ENCODE measurements around the gene SURF1. TPM values are rescaled to one million over a fixed set of nuclear protein-coding genes. Genes with fewer than 3 reads are reported as not detected.
A peak's percentile ranks its signal among the peaks of the same experiment; 100 is the strongest.
"Not testable (repeated sequence)": the region's sequence is repeated elsewhere in the genome, so short reads cannot be mapped to it uniquely, and the experiment has no call there.

Gene SURF1
- total RNA-seq, 1 experiment from 2014 or later: 57.7 TPM

GRCh38 chr9:133379153-133380086 lies 23.1 kb upstream of the SURF1 start:
- Histone ChIP-seq H3K36me3 (ENCODE audit: low read depth) (no peaks in the 10 kb centered on the region), H3K9me2 (ENCODE audit: insufficient read depth) (no peaks in the 10 kb centered on the region), H4K20me1 (ENCODE audit: insufficient read depth) (peaks cover 6% of the 10 kb centered on the region), H3F3A (ENCODE audit: insufficient read depth, low read depth) (peaks cover 13% of the 10 kb centered on the region), H3K27ac (no peak overlapping the region), H2AFZ (no peak overlapping the region), H3K27me3 (ENCODE audit: insufficient read depth, low read depth) (no peaks in the 10 kb centered on the region), H3K4me1 (replicated peaks; ENCODE audit: insufficient read depth) (peaks cover 30% of the 10 kb centered on the region), H3K79me2 (ENCODE audit: low read depth) (peaks cover 11% of the 10 kb centered on the region), H3K4me3 (no peak overlapping the region), H3K9me3 (ENCODE audit: insufficient read depth, low read depth) (no peaks in the 10 kb centered on the region), H3K4me2 (no peak overlapping the region)
- no peak for TF ChIP-seq CTCF (conservative IDR thresholded peaks at IDR 0.05)
- TF ChIP-seq EZH2 (IDR thresholded peaks at IDR 0.05; ENCODE audit: low read depth): no peak
- BruUV-seq (replicated peaks): no TSS peak
- ChIA-PET POLR2A (ENCODE audit: unreplicated experiment) (no interaction called here), CTCF (no interaction called here)
- no peak for DNase-seq
- intact Hi-C loops (cut with micrococcal nuclease; ENCODE audit: unreplicated experiment): no loop called here

GRCh38 chr9:133378408-133378962 lies 22.2 kb upstream of the SURF1 start:
- peaks cover 14% of the 10 kb centered on the region for H4K20me1 ChIP-seq (ENCODE audit: insufficient read depth)
- peaks cover 36% of the 10 kb centered on the region for H3K4me1 ChIP-seq (replicated peaks; ENCODE audit: insufficient read depth)
- TF ChIP-seq EZH2 (IDR thresholded peaks at IDR 0.05; ENCODE audit: low read depth) (no peak), CTCF (conservative IDR thresholded peaks at IDR 0.05) (no peak)
- H3F3A ChIP-seq (ENCODE audit: insufficient read depth, low read depth): peaks cover 13% of the 10 kb centered on the region
- H3K4me2 ChIP-seq: peak overlapping the region; percentile 94
- H3K9me3 ChIP-seq (ENCODE audit: insufficient read depth, low read depth): no peaks in the 10 kb centered on the region
- CTCF ChIA-PET: interaction anchor here (0.6 kb wide), 3 partner anchors 35 to 193 kb away, joined by 3 to 25 read pairs (median 4); partner anchors contain the start of gene SLC2A6
- peaks cover 21% of the 10 kb centered on the region for H3K79me2 ChIP-seq (ENCODE audit: low read depth)
- no peaks in the 10 kb centered on the region for H3K36me3 ChIP-seq (ENCODE audit: low read depth)
- H3K27ac ChIP-seq: no peak overlapping the region
- H3K27me3 ChIP-seq (ENCODE audit: insufficient read depth, low read depth): no peaks in the 10 kb centered on the region
- H3K4me3 ChIP-seq: no peak overlapping the region
- DNase-seq: no peak
- intact Hi-C loops (cut with micrococcal nuclease; ENCODE audit: unreplicated experiment): no loop called here
- POLR2A ChIA-PET (ENCODE audit: unreplicated experiment): interaction anchor here (0.5 kb wide), 1 partner anchor 1336 kb away, joined by 6 read pairs; no protein-coding TSS in a partner anchor
- no peaks in the 10 kb centered on the region for H3K9me2 ChIP-seq (ENCODE audit: insufficient read depth)
- no TSS peak for BruUV-seq (replicated peaks)
- no peak overlapping the region for H2AFZ ChIP-seq

DNA sequence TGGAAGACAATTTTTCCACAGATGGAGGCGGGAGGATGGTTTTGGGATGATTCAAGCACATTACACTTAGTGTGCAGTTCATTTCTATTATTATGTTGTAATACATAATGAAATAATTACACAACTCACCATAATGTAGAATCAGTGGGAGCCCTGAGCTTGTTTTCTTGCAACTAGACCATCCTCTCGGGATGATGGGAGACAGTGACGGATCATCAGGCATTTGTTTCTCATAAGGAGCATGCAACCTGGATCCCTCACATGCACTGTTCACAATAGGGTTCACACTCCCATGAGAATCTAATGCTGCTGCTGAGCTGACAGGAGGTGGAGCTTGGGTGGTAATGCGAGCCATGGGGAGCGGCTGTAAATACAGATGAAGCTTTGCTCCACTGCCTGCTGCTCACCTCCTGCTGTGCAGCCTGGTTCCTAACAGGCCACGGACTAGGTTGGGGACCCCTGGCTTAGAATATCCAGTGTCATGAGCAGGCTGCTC lies 21.5 kb upstream of the SURF1 start:
- no peak overlapping the region for H3K4me3 ChIP-seq
- peak overlapping the region; percentile 94 for H3K4me2 ChIP-seq
- H4K20me1 ChIP-seq (ENCODE audit: insufficient read depth): peaks cover 21% of the 10 kb centered on the region
- peaks cover 13% of the 10 kb centered on the region for H3F3A ChIP-seq (ENCODE audit: insufficient read depth, low read depth)
- DNase-seq: peak; percentile 54 to 70
- peaks cover 36% of the 10 kb centered on the region for H3K4me1 ChIP-seq (replicated peaks; ENCODE audit: insufficient read depth)
- no TSS peak for BruUV-seq (replicated peaks)
- no peak overlapping the region for H3K27ac ChIP-seq
- H3K27me3 ChIP-seq (ENCODE audit: insufficient read depth, low read depth): no peaks in the 10 kb centered on the region
- H2AFZ ChIP-seq: no peak overlapping the region
- H3K36me3 ChIP-seq (ENCODE audit: low read depth): peaks cover 5% of the 10 kb centered on the region
- POLR2A ChIA-PET (ENCODE audit: unreplicated experiment): interaction anchor here (0.5 kb wide), 1 partner anchor 1335 kb away, joined by 6 read pairs; no protein-coding TSS in a partner anchor
- no peak for TF ChIP-seq EZH2 (IDR thresholded peaks at IDR 0.05; ENCODE audit: low read depth)
- TF ChIP-seq CTCF (conservative IDR thresholded peaks at IDR 0.05): no peak
- H3K9me2 ChIP-seq (ENCODE audit: insufficient read depth): no peaks in the 10 kb centered on the region
- CTCF ChIA-PET: interaction anchor here (0.6 kb wide), 3 partner anchors 35 to 192 kb away, joined by 3 to 25 read pairs (median 4); partner anchors contain the start of gene SLC2A6
- intact Hi-C loops (cut with micrococcal nuclease; ENCODE audit: unreplicated experiment): no loop called here
- H3K9me3 ChIP-seq (ENCODE audit: insufficient read depth, low read depth): no peaks in the 10 kb centered on the region
- H3K79me2 ChIP-seq (ENCODE audit: low read depth): peaks cover 28% of the 10 kb centered on the region

DNA sequence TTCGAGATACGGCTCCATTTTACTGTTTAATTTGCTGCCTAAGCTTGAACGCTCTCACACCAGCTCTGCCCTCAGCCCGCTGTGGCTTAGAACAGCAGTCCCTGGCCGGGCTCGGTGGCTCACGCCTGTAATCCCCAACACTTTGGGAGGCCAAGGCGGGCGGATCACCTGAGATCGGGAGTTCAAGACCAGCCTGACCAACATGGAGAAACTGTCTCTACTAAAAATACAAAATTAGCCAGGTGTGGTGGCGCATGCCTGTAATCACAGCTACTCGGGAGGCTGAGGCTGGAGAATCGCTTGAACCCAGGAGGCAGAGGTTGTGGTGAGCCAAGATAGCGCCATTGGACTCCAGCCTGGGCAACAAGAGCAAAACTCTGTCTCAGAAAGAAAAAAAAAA lies 21.0 kb upstream of the SURF1 start:
- H3K27ac ChIP-seq; H3K9me2 ChIP-seq (ENCODE audit: insufficient read depth); H3K9me3 ChIP-seq (ENCODE audit: insufficient read depth, low read depth); BruUV-seq (replicated peaks); intact Hi-C loops (cut with micrococcal nuclease; ENCODE audit: unreplicated experiment); H2AFZ ChIP-seq; DNase-seq; H3K27me3 ChIP-seq (ENCODE audit: insufficient read depth, low read depth); H3K36me3 ChIP-seq (ENCODE audit: low read depth): not testable (repeated sequence)
- peaks cover 36% of the 10 kb centered on the region for H3K4me1 ChIP-seq (replicated peaks; ENCODE audit: insufficient read depth)
- H4K20me1 ChIP-seq (ENCODE audit: insufficient read depth): peaks cover 26% of the 10 kb centered on the region
- peaks cover 33% of the 10 kb centered on the region for H3K79me2 ChIP-seq (ENCODE audit: low read depth)
- CTCF ChIA-PET: interaction anchor here (0.6 to 0.7 kb wide), 4 partner anchors 109 to 808 kb away, joined by 3 to 4 read pairs (median 4); no protein-coding TSS in a partner anchor
- peak overlapping the region; percentile 94; the same call in 1 of the 2 replicates for H3K4me2 ChIP-seq
- POLR2A ChIA-PET (ENCODE audit: unreplicated experiment): interaction anchor here (0.5 to 0.7 kb wide), 2 partner anchors 190 to 755 kb away, joined by 4 to 7 read pairs; no protein-coding TSS in a partner anchor
- H3F3A ChIP-seq (ENCODE audit: insufficient read depth, low read depth): peaks cover 13% of the 10 kb centered on the region
- H3K4me3 ChIP-seq: peak overlapping the region; percentile 69; the same call in 1 of the 2 replicates

Measured in PC-9 (cell line).